ENCODE measurements around the gene TFAP2A. TPM values are rescaled to one million over a fixed set of nuclear protein-coding genes. Genes with fewer than 3 reads are reported as not detected.

TFAP2A gene
- total RNA-seq, 1 experiment from 2014 or later, result 0.42 TPM

GRCh38 chr6:10390495-10391298 lies 24.2 kb downstream of the TFAP2A start:
- no peaks in the 10 kb centered on the region for H3K9me3 Mint-ChIP-seq
- H3K36me3 Mint-ChIP-seq, result no peaks in the 10 kb centered on the region
- peaks cover 82% of the 10 kb centered on the region for H3K4me1 Mint-ChIP-seq
- ATAC-seq (peak; percentile 5), DNase-seq (ENCODE audit: low spot score) (peak; percentile 28)
- peaks cover 100% of the 10 kb centered on the region for H3K27me3 Mint-ChIP-seq (ENCODE audit: low read depth)
- CTCF ChIA-PET, result interaction anchor here (1.3 to 2.4 kb wide), 5 partner anchors 9 to 31 kb away, joined by 3 to 21 read pairs (median 8); partner anchors contain the start of gene TFAP2A
- peak overlapping the region; percentile 74 for H3K4me3 Mint-ChIP-seq
- no peak for TF ChIP-seq NR1H2 (CRISPR knock-in tag; IDR thresholded peaks at IDR 0.05)
- TF ChIP-seq CTCF (IDR thresholded peaks at IDR 0.05), result no peak
- TF ChIP-seq HMGXB4 (CRISPR knock-in tag; IDR thresholded peaks at IDR 0.05), result no peak
- TF ChIP-seq AR (CRISPR knock-in tag; IDR thresholded peaks at IDR 0.05), result no peak
- TF ChIP-seq OVOL2 (CRISPR knock-in tag; IDR thresholded peaks at IDR 0.05; ENCODE audit: borderline replicate concordance), result no peak
- no peak for TF ChIP-seq FOXJ3 (CRISPR knock-in tag; IDR thresholded peaks at IDR 0.05; ENCODE audit: borderline replicate concordance)
- no peak for TF ChIP-seq ATF3 (CRISPR knock-in tag; conservative IDR thresholded peaks at IDR 0.05)
- TF ChIP-seq RORB (CRISPR knock-in tag; IDR thresholded peaks at IDR 0.05), result no peak
- TF ChIP-seq ESRRA (CRISPR knock-in tag; IDR thresholded peaks at IDR 0.05; ENCODE audit: borderline replicate concordance), result no peak
- TF ChIP-seq ZNF263 (CRISPR knock-in tag; IDR thresholded peaks at IDR 0.05; ENCODE audit: low read depth), result no peak
- no peak for TF ChIP-seq ATF1 (CRISPR knock-in tag; IDR thresholded peaks at IDR 0.05)
- TF ChIP-seq SOX15 (CRISPR knock-in tag; IDR thresholded peaks at IDR 0.05), result no peak
- TF ChIP-seq E2F5 (CRISPR knock-in tag; IDR thresholded peaks at IDR 0.05), result no peak
- TF ChIP-seq CREM (CRISPR knock-in tag; IDR thresholded peaks at IDR 0.05), result no peak
- no peak for TF ChIP-seq RELA (CRISPR knock-in tag; IDR thresholded peaks at IDR 0.05; ENCODE audit: borderline replicate concordance)
- TF ChIP-seq STAT6 (CRISPR knock-in tag; conservative IDR thresholded peaks at IDR 0.05; ENCODE audit: low read depth), result no peak
- TF ChIP-seq CDX4 (CRISPR knock-in tag; IDR thresholded peaks at IDR 0.05; ENCODE audit: borderline replicate concordance), result no peak
- H3K27ac Mint-ChIP-seq, result no peak overlapping the region
- POLR2A ChIA-PET, result interaction anchor here (0.7 to 1.1 kb wide), 2 partner anchors 14 to 24 kb away, joined by 3 to 4 read pairs; partner anchors contain the start of gene TFAP2A

Measured in WTC11 (cell line).